Uterus (tissue), 2 donors: Measurements from ENCODE around the gene DPF3.

Experiments
- CTCF ChIP-seq, 4 experiments: fragments of 200-600 bp in 2 of 4; fragments of 450-650 bp in 2 of 4; sonication (generic) in 2 of 4; IDR thresholded peaks; one replicate each; pipeline ENCODE4 v1.5.1; 2016 to 2019; ENCODE audit warnings: antibody characterized with exemption in 4 of 4, mild to moderate bottlenecking in 2 of 4, moderate library complexity in 1 of 4
- POLR2A ChIP-seq, 2 donors: fragments of 450-650 bp; IDR thresholded peaks; one replicate each; pipeline ENCODE4 v1.6.1; 2016; ENCODE audit warnings: antibody characterized with exemption in 2 of 2, mild to moderate bottlenecking in 1 of 2, moderate library complexity in 1 of 2

- TF ChIP-seq CTCF (IDR thresholded peaks at IDR 0.05) (no peak), POLR2A (IDR thresholded peaks at IDR 0.05) (no peak)
Measured at GRCh38 chr14:72913809-72914208, 19.9 kb upstream of the DPF3 start.
